Mucosa of rectum (tissue), 2 donors: ENCODE data around the gene MAB21L4.

Source experiments
- H3K27ac ChIP-seq, 2 donors: one replicate each; pipeline ENCODE4 v1.7.0; 2013; ENCODE audit warnings: inconsistent platforms in 2 of 2, low read depth in 2 of 2, low read length in 2 of 2
- H3K27me3 ChIP-seq, 2 donors: one replicate each; pipeline ENCODE4 v1.7.0; 2013; ENCODE audit warnings: low read length in 2 of 2; ENCODE audit not compliant: control insufficient read depth in 2 of 2, insufficient read depth in 2 of 2
- H3K36me3 ChIP-seq, 2 donors: one replicate each; pipeline ENCODE4 v1.7.0; 2013; ENCODE audit warnings: low read length in 2 of 2; ENCODE audit not compliant: control insufficient read depth in 2 of 2, insufficient read depth in 2 of 2
- H3K4me1 ChIP-seq, 2 donors: one replicate each; pipeline ENCODE4 v1.7.0; 2013; ENCODE audit warnings: low read length in 2 of 2, mild to moderate bottlenecking in 1 of 2; ENCODE audit not compliant: control insufficient read depth in 2 of 2, insufficient read depth in 2 of 2
- H3K4me3 ChIP-seq, 2 donors: one replicate each; pipeline ENCODE4 v1.7.0; 2013; ENCODE audit warnings: low read length in 2 of 2
- H3K9ac ChIP-seq, 2 donors: one replicate each; pipeline ENCODE4 v1.7.0; 2013; ENCODE audit warnings: low read length in 2 of 2, low read depth in 1 of 2, mild to moderate bottlenecking in 1 of 2
- H3K9me3 ChIP-seq, 2 donors: one replicate each; pipeline ENCODE4 v1.7.0; 2013; ENCODE audit warnings: low read length in 2 of 2; ENCODE audit not compliant: control insufficient read depth in 2 of 2
- donor health status: healthy.
- donor health status: Normal muscosa, but diverticular disease.

Gene MAB21L4

DNA sequence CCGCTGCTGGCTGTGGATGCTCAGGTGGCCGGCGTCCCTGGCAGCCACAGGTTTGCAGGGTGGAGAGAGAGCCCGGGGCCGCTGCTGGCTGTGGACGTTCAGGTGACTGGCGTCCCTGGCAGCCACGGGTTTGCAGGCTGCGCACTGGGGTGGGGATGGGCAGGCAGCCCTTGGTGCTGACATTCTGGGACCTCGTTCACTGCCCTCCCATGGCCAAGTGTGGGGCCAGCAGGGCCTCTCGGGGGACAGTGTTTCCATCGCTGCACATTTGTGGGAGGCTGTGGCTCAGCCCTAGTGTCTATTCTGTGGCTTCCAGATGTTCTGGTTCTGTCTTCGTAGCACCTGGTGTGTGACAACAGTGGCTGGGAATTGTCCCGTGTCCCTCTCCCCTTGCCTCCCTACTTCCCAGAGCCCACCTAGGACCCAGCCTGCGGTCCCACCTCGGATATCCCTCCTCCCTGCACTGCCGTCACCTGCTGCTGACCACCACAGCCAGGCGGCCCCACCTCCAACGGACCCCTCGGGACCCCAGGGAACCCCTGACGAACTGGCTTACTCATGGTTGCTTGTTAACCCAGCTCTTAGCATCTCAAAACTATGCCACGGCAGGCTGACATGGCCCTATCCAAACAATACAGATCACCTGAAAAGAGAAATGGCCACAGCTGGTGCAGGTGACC is 11.1 kb upstream of the MAB21L4 start:
- H3K4me3 ChIP-seq = no peak overlapping the region
- peaks cover 12 to 31% of the 10 kb centered on the region in 2 donors for H3K27me3 ChIP-seq
- H3K9me3 ChIP-seq = no peaks in the 10 kb centered on the region
- H3K9ac ChIP-seq = no peak overlapping the region
- no peak overlapping the region for H3K27ac ChIP-seq
- peaks cover 0 to 9% of the 10 kb centered on the region in 2 donors for H3K4me1 ChIP-seq
- H3K36me3 ChIP-seq = no peaks in the 10 kb centered on the region

DNA sequence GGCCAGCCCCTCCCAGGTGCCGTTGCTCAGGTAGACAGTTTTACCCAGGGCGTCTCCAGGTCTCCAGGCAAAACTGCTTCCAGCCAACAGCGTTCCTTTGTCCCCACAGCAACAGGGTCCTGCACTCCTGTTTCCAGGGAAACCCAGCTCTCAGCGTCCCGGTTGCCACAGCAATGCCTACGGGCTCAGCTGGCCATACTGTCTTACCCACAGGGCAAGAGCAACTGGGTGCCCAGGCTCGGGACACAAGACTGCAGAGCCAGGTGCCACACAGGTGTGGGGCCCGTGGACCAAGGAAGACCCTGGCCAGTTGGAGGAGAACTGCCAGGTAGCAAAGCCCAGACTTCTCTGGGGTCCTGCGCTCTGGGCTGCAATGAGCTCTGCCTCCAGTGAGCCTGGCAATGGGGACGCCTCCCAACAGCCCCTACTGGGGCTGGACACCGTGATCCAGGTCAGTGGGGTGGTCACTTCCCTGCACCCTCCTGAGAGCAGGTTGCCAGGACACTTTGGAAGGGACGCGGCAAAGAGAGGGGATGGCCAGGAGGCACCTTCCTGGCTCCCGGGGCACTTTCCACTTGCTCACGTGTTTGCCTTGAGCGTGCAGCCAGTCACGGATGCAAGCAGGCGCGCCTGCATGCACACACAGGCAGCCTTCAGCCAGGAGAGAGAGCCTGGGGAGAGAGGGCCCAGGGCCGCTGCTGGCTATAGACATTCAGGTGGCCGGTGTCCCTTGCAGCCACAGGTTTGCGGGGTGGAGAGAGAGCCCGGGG is 10.4 kb upstream of the MAB21L4 start, which contains the start of gene CROCC2:
Gene CROCC2 (plus strand): TSS at position 196 of the 770 bp plus-strand sequence. CDS start 178 bp downstream, at position 374.
- Histone ChIP-seq H3K4me1 (peaks cover 0 to 9% of the 10 kb centered on the region in 2 donors), H3K27ac (no peak within 1 kb of the TSS), H3K9ac (no peak within 1 kb of the TSS), H3K4me3 (no peak within 1 kb of the TSS), H3K27me3 (peaks cover 14 to 34% of the 10 kb centered on the region in 2 donors), H3K9me3 (no peaks in the 10 kb centered on the region), H3K36me3 (no peaks in the 10 kb centered on the region)

DNA sequence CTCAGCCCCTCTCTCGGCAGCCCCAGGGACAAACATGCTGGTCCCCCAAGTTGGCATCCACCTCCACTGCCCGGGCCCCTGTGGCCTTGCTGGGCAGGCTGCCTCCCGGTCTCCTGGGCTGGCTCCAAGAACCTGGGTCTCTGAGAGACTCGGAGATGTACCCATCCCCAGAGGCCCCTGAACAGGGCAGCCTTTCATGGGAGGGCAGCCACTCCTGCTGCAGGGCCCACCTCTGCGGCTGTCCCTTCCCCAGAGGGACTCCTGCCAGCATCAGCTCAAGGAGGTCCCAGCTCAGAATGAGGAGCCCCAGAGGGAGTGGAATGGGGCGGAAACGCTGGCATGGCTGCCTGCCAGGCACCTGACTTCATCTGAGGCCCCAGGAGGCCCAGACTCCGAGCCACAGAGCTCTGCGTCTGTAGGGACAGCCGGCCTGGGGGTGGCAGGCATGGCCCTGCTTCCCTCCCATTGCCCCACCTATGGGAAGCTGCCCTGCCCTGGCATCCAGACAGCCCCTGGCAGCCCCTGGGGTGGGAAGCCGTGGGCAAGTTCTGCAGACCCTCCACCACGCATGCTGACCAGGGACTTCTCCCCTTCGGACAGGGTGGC is 9.3 kb upstream of the MAB21L4 start:
- H3K36me3 ChIP-seq = no peaks in the 10 kb centered on the region
- H3K4me1 ChIP-seq = peaks cover 0 to 9% of the 10 kb centered on the region in 2 donors
- H3K9me3 ChIP-seq = no peaks in the 10 kb centered on the region
- H3K27ac ChIP-seq = no peak overlapping the region
- H3K27me3 ChIP-seq = peaks cover 14 to 34% of the 10 kb centered on the region in 2 donors
- H3K9ac ChIP-seq = no peak overlapping the region
- no peak overlapping the region for H3K4me3 ChIP-seq

DNA sequence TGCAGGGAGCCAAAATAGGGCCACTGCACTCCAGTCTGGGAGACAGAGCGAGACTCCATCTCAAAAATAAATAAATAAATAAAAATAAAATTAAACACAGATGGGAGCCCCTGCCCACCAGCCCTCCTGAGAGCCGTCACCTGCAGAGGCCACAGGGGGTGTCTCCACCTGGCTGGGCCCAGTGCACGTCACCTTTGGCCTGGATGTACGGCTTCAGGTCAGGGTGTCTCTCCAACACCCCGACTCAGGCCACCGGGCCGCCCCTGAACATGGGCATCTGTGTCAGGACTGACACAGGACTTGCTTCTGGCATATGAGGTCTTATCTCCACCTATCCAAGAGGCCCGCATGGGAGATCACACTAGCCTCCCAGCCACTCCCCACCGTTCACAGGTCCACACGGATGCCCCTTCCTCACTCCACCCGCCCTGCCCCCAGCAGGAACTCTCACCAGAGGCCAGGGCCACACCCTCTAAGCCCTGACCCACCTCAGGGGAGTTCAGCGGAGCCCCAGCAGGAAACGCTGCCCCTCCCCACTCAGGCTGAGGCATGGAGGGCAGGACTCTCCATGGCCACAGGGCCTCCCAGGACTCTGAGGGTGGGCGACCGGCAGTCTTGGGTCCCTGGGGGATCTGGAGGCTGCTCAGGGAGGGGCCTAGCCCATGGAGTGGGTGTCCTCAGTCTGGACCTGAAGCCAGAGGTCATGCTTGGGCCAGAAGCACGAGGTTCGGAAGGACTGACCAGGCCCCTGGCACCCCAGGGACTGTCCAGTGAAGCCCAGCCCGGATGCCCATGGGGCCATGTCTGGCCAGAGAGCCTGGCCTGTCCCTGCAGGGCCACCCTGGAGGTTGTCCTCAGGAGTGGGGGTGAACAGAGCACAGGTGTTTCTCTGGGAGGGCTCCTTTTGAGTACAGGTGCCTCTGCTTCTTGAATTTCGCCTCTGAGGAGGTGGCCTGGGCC is 8.5 kb upstream of the MAB21L4 start:
- Histone ChIP-seq H3K27me3 (peaks cover 14 to 29% of the 10 kb centered on the region in 2 donors), H3K27ac (no peak overlapping the region), H3K4me1 (peaks cover 0 to 9% of the 10 kb centered on the region in 2 donors), H3K9ac (no peak overlapping the region), H3K4me3 (no peak overlapping the region), H3K36me3 (no peaks in the 10 kb centered on the region), H3K9me3 (no peaks in the 10 kb centered on the region)

DNA sequence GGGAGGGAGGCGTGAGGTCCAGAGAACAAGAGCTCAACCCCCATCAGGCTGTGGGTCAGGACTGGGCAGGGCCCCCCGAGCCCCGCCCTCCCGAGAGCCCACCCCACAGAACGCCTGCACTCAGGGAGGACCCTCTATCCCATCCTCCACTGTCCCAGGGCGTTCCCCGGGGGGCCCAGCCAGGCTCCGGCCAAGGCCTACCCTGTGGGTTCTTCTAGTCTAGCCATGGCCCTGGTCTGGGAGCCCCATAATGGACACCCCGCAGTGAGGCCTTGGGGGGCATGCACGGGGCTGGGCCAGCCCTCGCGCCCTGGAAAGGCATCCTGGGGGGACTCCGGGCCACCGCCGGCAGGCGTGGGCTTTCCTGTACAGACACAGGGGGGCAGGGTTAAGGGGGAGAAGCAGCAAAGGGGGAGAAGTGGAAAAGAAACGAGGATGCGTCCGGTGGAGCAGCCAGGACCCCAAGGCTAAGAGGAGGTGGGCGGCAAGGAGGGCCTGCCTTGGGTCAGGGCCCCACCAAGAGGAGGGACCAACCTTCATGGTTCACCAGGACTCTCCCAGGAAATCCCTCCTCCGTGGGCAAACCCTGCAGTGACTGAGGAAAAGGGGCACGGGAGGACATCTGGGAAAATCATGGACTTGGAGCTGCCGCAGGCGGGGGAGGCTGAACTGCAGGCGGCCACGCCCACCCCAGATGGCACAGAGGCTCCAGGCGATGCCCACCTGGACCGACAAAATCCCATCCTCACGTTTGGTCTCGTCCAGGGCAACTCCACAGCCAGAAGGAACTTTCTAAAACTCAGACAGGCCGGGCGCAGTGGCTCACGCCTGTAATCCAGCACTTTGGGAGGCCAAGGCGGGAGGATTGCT is 7.5 kb upstream of the MAB21L4 start:
- no peaks in the 10 kb centered on the region for H3K36me3 ChIP-seq
- no peak overlapping the region for H3K27ac ChIP-seq
- peaks cover 14 to 26% of the 10 kb centered on the region in 2 donors for H3K27me3 ChIP-seq
- H3K4me3 ChIP-seq = no peak overlapping the region
- no peaks in the 10 kb centered on the region for H3K9me3 ChIP-seq
- H3K4me1 ChIP-seq = peaks cover 0 to 9% of the 10 kb centered on the region in 2 donors
- no peak overlapping the region for H3K9ac ChIP-seq

DNA sequence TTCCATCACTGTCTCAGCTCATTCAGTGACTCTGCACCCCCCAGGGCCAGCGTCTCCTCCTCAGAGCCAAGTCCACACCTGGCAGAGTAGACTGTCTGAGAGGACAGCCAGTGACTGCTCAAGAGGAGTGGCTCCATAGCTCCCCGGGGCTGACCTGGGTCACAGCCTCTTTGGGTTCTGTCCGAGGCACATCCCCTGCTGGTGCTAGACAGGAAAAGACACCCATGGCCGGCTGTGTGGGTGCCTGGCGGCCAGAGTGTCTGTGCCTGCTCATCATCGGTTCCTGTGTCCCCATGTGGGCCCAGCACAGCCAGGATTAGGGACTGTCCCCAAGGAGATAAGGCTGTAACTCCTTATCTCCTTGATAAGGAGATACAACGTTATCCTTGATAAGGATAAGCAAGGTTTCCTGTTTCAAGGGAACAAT is 6.7 kb upstream of the MAB21L4 start:
- Histone ChIP-seq H3K27me3 (peaks cover 14 to 26% of the 10 kb centered on the region in 2 donors), H3K36me3 (no peaks in the 10 kb centered on the region), H3K9ac (no peak overlapping the region), H3K4me1 (peaks cover 0 to 9% of the 10 kb centered on the region in 2 donors), H3K4me3 (no peak overlapping the region), H3K27ac (no peak overlapping the region), H3K9me3 (no peaks in the 10 kb centered on the region)

DNA sequence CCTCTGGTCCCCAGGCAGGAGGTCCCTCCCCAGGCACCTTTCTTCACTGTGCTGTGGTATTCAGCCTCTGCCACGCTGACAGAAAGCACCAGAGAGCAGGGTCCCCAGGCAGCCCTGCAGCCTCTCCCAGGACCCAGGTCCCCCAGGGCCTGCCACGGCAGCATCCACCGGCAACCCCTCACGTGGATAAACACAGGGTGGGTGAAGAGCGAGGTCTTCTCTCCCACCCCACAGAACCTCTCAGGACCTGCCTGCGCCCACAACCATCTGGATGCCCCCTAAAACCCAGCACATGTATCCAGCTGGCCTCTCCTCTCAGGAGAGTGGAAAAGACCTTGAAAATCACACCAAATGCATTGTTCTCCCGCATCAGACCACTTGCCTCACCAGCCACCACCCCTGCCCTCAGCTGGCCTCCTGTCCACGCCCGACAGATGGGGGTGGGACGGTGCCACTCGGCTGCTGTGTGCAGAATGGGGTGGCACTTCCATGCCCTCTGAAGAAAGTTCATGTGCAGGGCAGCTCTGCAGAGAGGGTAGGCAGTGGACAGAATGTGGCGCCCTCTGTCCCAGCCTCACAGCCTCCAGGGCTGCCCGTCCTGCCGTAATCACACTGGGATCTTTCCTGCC is 6.1 kb upstream of the MAB21L4 start:
- Histone ChIP-seq H3K27me3 (peaks cover 11 to 21% of the 10 kb centered on the region in 2 donors), H3K9ac (no peak overlapping the region), H3K27ac (no peak overlapping the region), H3K36me3 (no peaks in the 10 kb centered on the region), H3K4me1 (peaks cover 2 to 13% of the 10 kb centered on the region in 2 donors), H3K4me3 (no peak overlapping the region), H3K9me3 (no peaks in the 10 kb centered on the region)

DNA sequence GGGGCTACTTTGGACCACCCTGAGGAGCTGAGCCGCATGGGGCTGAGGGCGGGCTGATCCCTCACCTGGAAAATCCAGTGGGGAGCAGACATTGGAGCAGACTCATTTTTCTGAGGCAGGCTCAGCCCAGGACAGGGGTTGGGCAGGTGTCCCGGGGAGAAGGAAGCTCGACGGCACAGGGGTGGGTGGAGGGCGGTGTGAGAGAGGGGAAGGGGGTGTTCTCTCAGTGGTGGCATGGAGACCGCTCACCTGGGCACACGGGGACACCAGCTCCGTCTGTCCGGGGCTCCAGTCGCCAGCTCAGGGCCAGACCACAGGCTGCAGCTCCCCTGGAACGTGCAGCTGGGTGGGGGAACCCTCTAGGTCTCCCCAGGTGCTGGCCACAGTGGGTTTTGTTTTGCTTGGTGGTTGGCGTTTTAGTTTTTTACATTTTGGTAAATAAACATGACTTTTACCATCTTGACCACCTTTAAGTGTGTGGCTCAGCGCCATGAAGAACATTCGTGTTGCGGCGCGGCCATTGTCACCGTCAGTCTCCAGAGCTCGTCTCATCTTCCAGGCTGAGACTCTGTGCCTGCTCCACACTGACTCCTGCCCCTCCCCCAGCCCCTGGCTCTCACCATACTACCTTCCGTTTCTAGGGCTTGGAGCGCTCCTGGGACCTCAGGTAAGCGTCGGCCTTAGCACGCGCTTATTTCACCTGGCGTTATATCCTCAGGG is 4.3 kb upstream of the MAB21L4 start:
- no peaks in the 10 kb centered on the region for H3K36me3 ChIP-seq
- no peak overlapping the region for H3K4me3 ChIP-seq
- peaks cover 4 to 21% of the 10 kb centered on the region in 2 donors for H3K4me1 ChIP-seq
- no peak overlapping the region for H3K9ac ChIP-seq
- H3K9me3 ChIP-seq = no peaks in the 10 kb centered on the region
- H3K27ac ChIP-seq = no peak overlapping the region
- H3K27me3 ChIP-seq = peaks cover 3 to 7% of the 10 kb centered on the region in 2 donors
